ENCODE measurements around the gene JMJD6. TPM values are rescaled to one million over a fixed set of nuclear protein-coding genes. Genes with fewer than 3 reads are reported as not detected.

The JMJD6 gene
- polyA plus RNA-seq (2013, experiment 1 of 2), result 10.8 TPM
- polyA plus RNA-seq (2013, experiment 2 of 2), result 11.3 TPM

DNA sequence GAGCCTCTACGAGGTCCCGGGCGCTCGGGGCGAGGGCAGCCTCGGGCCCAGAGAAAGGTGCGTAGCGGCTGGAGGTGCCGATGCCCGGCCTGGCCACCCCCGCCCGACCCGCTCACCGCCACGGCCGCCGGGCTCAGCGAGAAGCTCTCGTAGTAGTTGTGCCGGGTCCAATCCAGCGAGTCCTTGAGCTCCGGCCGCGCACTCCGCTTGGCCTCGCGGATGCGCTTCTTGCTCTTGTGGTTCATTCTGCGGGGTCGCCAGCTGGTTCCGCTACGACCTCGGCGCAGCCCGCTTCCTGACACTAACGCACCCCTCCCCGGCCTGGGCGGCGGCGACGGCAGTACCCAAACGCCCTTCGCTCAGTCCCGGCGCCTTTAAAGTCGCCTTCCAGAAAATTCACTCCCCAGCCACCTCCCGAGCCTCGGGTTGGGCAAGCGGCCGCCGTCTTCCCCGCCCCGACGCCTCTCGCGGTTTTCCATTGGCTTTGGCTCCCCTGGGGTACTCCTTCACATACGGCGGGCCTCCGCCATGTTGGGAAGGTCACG lies at the start of gene JMJD6:
Gene JMJD6, minus strand, starts transcription at position 376 of the 545 bp plus-strand sequence. Its CDS starts 131 bp downstream, at position 245.
- no CpG with 5 or more reads among the region's 60 CpGs for WGBS (ENCODE audit: extremely low coverage, insufficient coverage, low lambda C conversion rate)
- Histone ChIP-seq H3K4ac (ENCODE audit: low read depth, low read length) (peak within 1 kb of the TSS; percentile 90), H3K79me2 (ENCODE audit: control insufficient read depth, insufficient read depth, low read length) (peaks cover 15% of the 10 kb centered on the region), H3K36me3 (ENCODE audit: control insufficient read depth, insufficient read depth, low read length) (peaks cover 7% of the 10 kb centered on the region), H2AK5ac (ENCODE audit: low read length) (no peak within 1 kb of the TSS), H2BK15ac (replicated peaks; ENCODE audit: low read depth) (no peak within 1 kb of the TSS), H4K5ac (ENCODE audit: low read length) (no peak within 1 kb of the TSS), H2BK5ac (ENCODE audit: low read length) (peak within 1 kb of the TSS; percentile 86), H3K27ac (ENCODE audit: low read depth, low read length) (peak within 1 kb of the TSS; percentile 87), H3K18ac (ENCODE audit: low read length) (peak within 1 kb of the TSS; percentile 94), H3K79me1 (ENCODE audit: low read length) (peaks cover 6% of the 10 kb centered on the region), H3K56ac (ENCODE audit: low read length) (peak within 1 kb of the TSS; percentile 96), H3K4me1 (ENCODE audit: control insufficient read depth, low read depth, low read length) (peaks cover 2% of the 10 kb centered on the region), H2BK120ac (ENCODE audit: low read depth, low read length) (peak within 1 kb of the TSS; percentile 54), H3K23ac (ENCODE audit: low read length) (peak within 1 kb of the TSS; percentile 57), H3K9ac (ENCODE audit: low read length) (peak within 1 kb of the TSS; percentile 87), H4K8ac (ENCODE audit: low read depth, low read length) (no peak within 1 kb of the TSS), H3K4me3 (ENCODE audit: low read length) (peak within 1 kb of the TSS; percentile 94), H3K4me2 (ENCODE audit: low read length) (peak within 1 kb of the TSS; percentile 93), H3K27me3 (ENCODE audit: insufficient read depth, low read length, poor library complexity) (no peaks in the 10 kb centered on the region)
- peak; percentile 98 for DNase-seq

DNA sequence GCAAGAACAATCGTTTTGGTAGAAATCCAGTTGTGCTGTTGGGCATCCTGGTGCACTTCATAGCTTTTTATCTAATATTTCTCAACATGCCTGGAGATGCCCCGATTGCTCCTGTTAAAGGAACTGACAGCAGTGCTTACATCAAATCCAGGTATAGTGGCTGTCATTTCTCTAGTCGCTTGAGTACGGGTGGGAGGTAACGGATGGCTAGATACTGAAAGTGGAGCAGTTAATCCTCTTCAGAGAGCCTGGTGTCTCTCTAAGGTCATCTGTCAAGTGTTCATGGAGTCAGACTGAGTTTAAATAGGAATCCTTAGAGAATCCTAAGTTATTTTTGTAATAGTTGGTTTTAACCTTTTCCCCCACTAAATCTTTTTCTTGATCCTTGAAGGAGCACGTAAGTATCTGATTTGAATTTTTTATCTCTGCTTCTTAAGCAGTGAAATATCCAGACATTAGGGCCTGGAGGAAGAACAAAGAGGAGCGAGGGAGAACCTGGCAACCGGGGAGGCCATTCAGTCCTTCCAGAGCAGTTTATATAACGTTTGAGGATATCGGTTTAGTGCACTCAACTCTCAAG lies 48.7 kb upstream of the JMJD6 start:
- Histone ChIP-seq H4K8ac (ENCODE audit: low read depth, low read length) (no peak overlapping the region), H3K27me3 (ENCODE audit: insufficient read depth, low read length, poor library complexity) (no peaks in the 10 kb centered on the region), H3K4me1 (ENCODE audit: control insufficient read depth, low read depth, low read length) (no peaks in the 10 kb centered on the region), H3K4ac (ENCODE audit: low read depth, low read length) (no peak overlapping the region), H3K18ac (ENCODE audit: low read length) (no peak overlapping the region), H3K9ac (ENCODE audit: low read length) (no peak overlapping the region), H3K4me3 (ENCODE audit: low read length) (no peak overlapping the region), H3K56ac (ENCODE audit: low read length) (no peak overlapping the region), H2BK15ac (replicated peaks; ENCODE audit: low read depth) (no peak overlapping the region), H3K23ac (ENCODE audit: low read length) (no peak overlapping the region), H2BK120ac (ENCODE audit: low read depth, low read length) (no peak overlapping the region), H2BK5ac (ENCODE audit: low read length) (no peak overlapping the region), H2AK5ac (ENCODE audit: low read length) (no peak overlapping the region), H3K27ac (ENCODE audit: low read depth, low read length) (no peak overlapping the region), H3K4me2 (ENCODE audit: low read length) (no peak overlapping the region), H3K36me3 (ENCODE audit: control insufficient read depth, insufficient read depth, low read length) (peaks cover 2% of the 10 kb centered on the region), H3K79me2 (ENCODE audit: control insufficient read depth, insufficient read depth, low read length) (no peaks in the 10 kb centered on the region), H4K5ac (ENCODE audit: low read length) (no peak overlapping the region), H3K79me1 (ENCODE audit: low read length) (no peaks in the 10 kb centered on the region)
- DNase-seq, result no peak
- no CpG with 5 or more reads among the region's 10 CpGs for WGBS (ENCODE audit: extremely low coverage, insufficient coverage, low lambda C conversion rate)

DNA sequence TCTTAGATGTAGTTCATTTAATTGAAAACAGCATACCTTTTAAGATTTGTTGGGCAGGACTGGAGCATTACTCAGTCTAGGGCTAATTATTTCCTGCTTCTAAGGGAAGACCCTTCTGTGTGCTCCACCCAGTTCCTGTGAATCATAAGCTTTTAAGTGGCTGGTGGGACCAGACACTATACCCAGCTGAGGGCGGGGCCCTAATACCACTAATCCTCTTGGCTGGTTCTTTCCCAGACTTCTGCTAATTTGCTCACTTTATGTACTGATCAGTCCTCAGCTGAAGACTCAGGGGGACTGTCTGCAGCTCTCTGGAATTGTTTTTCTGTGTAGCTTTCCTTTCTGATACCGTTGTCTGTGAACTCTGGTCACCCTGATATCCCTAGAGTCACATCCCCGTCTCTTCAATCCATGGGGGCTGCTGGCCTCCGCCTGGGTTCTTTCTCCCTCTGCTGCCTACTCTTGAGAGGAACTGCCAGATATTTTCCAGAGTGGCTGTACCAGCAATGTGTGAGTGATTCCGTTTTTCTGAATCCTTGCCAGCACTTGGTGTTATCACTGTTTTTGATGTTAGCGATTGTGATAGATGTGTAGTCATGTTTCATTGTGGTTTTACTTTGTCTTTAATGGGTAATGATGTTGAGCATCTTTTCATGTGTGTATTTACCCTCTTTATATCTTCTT lies 46.6 kb upstream of the JMJD6 start:
- Histone ChIP-seq H3K56ac (ENCODE audit: low read length) (no peak overlapping the region), H4K5ac (ENCODE audit: low read length) (no peak overlapping the region), H3K4me3 (ENCODE audit: low read length) (no peak overlapping the region), H3K4me1 (ENCODE audit: control insufficient read depth, low read depth, low read length) (no peaks in the 10 kb centered on the region), H3K23ac (ENCODE audit: low read length) (no peak overlapping the region), H3K79me2 (ENCODE audit: control insufficient read depth, insufficient read depth, low read length) (no peaks in the 10 kb centered on the region), H2BK5ac (ENCODE audit: low read length) (no peak overlapping the region), H3K18ac (ENCODE audit: low read length) (no peak overlapping the region), H3K4ac (ENCODE audit: low read depth, low read length) (no peak overlapping the region), H3K4me2 (ENCODE audit: low read length) (no peak overlapping the region), H4K8ac (ENCODE audit: low read depth, low read length) (no peak overlapping the region), H3K36me3 (ENCODE audit: control insufficient read depth, insufficient read depth, low read length) (peaks cover 2% of the 10 kb centered on the region), H3K79me1 (ENCODE audit: low read length) (no peaks in the 10 kb centered on the region), H3K9ac (ENCODE audit: low read length) (no peak overlapping the region), H2BK15ac (replicated peaks; ENCODE audit: low read depth) (no peak overlapping the region), H3K27me3 (ENCODE audit: insufficient read depth, low read length, poor library complexity) (no peaks in the 10 kb centered on the region), H3K27ac (ENCODE audit: low read depth, low read length) (no peak overlapping the region), H2AK5ac (ENCODE audit: low read length) (no peak overlapping the region), H2BK120ac (ENCODE audit: low read depth, low read length) (no peak overlapping the region)
- peak; percentile 29 for DNase-seq
- WGBS (ENCODE audit: extremely low coverage, insufficient coverage, low lambda C conversion rate), result no CpG with 5 or more reads among the region's 6 CpGs

DNA sequence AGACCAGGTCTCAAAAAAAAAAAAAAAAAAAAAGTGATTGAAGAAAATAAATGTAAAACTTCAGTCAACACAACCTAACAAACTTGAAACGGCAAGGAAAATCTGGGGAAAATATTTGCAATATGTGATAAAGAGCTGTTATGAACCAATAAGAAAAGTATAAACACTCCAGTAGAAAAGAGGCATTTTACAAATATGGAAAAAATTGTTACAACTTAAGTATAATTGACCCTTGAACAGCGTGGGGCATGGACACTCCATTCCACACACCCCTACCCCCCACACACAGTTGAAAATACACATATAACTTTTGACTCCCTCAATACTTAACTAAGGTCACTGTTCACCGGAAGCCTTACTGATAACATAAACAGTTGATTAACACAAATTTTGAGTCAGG lies 32.2 kb upstream of the JMJD6 start:
- Histone ChIP-seq H3K27me3 (ENCODE audit: insufficient read depth, low read length, poor library complexity) (no peaks in the 10 kb centered on the region), H3K4ac (ENCODE audit: low read depth, low read length) (no peak overlapping the region), H4K8ac (ENCODE audit: low read depth, low read length) (no peak overlapping the region), H2BK120ac (ENCODE audit: low read depth, low read length) (no peak overlapping the region), H2BK5ac (ENCODE audit: low read length) (no peak overlapping the region), H3K18ac (ENCODE audit: low read length) (no peak overlapping the region), H3K79me2 (ENCODE audit: control insufficient read depth, insufficient read depth, low read length) (no peaks in the 10 kb centered on the region), H3K9ac (ENCODE audit: low read length) (no peak overlapping the region), H3K4me1 (ENCODE audit: control insufficient read depth, low read depth, low read length) (no peaks in the 10 kb centered on the region), H3K79me1 (ENCODE audit: low read length) (no peaks in the 10 kb centered on the region), H3K56ac (ENCODE audit: low read length) (no peak overlapping the region), H3K36me3 (ENCODE audit: control insufficient read depth, insufficient read depth, low read length) (peaks cover 3% of the 10 kb centered on the region), H3K23ac (ENCODE audit: low read length) (no peak overlapping the region), H2AK5ac (ENCODE audit: low read length) (no peak overlapping the region), H4K5ac (ENCODE audit: low read length) (no peak overlapping the region), H3K4me2 (ENCODE audit: low read length) (no peak overlapping the region), H2BK15ac (replicated peaks; ENCODE audit: low read depth) (no peak overlapping the region), H3K27ac (ENCODE audit: low read depth, low read length) (no peak overlapping the region), H3K4me3 (ENCODE audit: low read length) (no peak overlapping the region)
- WGBS (ENCODE audit: extremely low coverage, insufficient coverage, low lambda C conversion rate), result no CpG with 5 or more reads among the region's 3 CpGs
- DNase-seq, result no peak

DNA sequence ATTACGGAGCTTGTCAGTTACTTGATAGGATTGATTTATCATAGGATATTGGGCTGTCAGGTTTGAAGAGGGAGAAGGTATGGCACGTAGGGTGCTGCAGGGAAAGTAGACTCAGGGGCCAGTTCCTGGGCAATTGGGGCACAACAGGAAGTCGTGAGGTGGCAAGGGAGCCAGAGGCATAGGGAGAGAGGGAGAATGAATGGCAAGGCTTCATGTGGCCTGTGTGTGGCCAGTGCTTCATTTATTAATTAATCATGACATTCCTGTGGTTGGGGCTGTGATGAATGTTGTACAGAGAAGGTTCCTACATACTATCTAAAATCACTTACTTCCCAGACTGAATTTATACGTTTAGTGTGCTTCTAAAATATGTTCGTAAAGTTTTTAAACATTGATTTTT lies 30.9 kb upstream of the JMJD6 start:
- Histone ChIP-seq H2BK120ac (ENCODE audit: low read depth, low read length) (no peak overlapping the region), H3K27ac (ENCODE audit: low read depth, low read length) (no peak overlapping the region), H2BK5ac (ENCODE audit: low read length) (no peak overlapping the region), H3K4me1 (ENCODE audit: control insufficient read depth, low read depth, low read length) (no peaks in the 10 kb centered on the region), H2AK5ac (ENCODE audit: low read length) (no peak overlapping the region), H3K79me1 (ENCODE audit: low read length) (no peaks in the 10 kb centered on the region), H4K8ac (ENCODE audit: low read depth, low read length) (no peak overlapping the region), H4K5ac (ENCODE audit: low read length) (no peak overlapping the region), H3K9ac (ENCODE audit: low read length) (no peak overlapping the region), H3K18ac (ENCODE audit: low read length) (no peak overlapping the region), H3K4me2 (ENCODE audit: low read length) (no peak overlapping the region), H3K56ac (ENCODE audit: low read length) (no peak overlapping the region), H3K23ac (ENCODE audit: low read length) (no peak overlapping the region), H3K79me2 (ENCODE audit: control insufficient read depth, insufficient read depth, low read length) (no peaks in the 10 kb centered on the region), H3K27me3 (ENCODE audit: insufficient read depth, low read length, poor library complexity) (no peaks in the 10 kb centered on the region), H3K4ac (ENCODE audit: low read depth, low read length) (no peak overlapping the region), H3K4me3 (ENCODE audit: low read length) (no peak overlapping the region), H2BK15ac (replicated peaks; ENCODE audit: low read depth) (no peak overlapping the region), H3K36me3 (ENCODE audit: control insufficient read depth, insufficient read depth, low read length) (peaks cover 3% of the 10 kb centered on the region)
- DNase-seq, result no peak
- no CpG with 5 or more reads among the region's 5 CpGs for WGBS (ENCODE audit: extremely low coverage, insufficient coverage, low lambda C conversion rate)

Data from mesendoderm (in vitro differentiated cells).